Caco-2 (cell line): ENCODE measurements around the gene PLPP4. TPM values are rescaled to one million over a fixed set of nuclear protein-coding genes. Genes with fewer than 3 reads are reported as not detected.

Source experiments
- BruUV-seq: library from RNA; stranded (reverse); fragments of 400-500 nt; replicated peaks from 2 replicates; lab custom pipeline; 2021; lab: Mats Ljungman, UMichigan
- CTCF ChIA-PET: fragments of 300-600 bp; sonication (Branson Sonifier 250); formaldehyde crosslinking; loops from one replicate; lab custom pipeline; 2022; ENCODE audit warnings: antibody characterized with exemption; lab: Charles Lee
- POLR2A ChIA-PET: fragments of 300-600 bp; sonication (Branson Sonifier 250); formaldehyde crosslinking; loops from one replicate; lab custom pipeline; 2022; ENCODE audit warnings: antibody characterized with exemption; lab: Charles Lee
- DNase-seq, 2 experiments: peaks; one replicate each; pipeline versions ENCODE4 v3.0.0 to v3.0.0-alpha.2; 2020 to 2022
- H3K27me3 ChIP-seq: replicated peaks from 2 replicates; pipeline ENCODE4 v1.6.0; 2011; ENCODE audit warnings: low read length; ENCODE audit not compliant: control insufficient read depth, insufficient read depth
- H3K36me3 ChIP-seq: 2 replicates; pipeline ENCODE4 v1.5.1; 2011; ENCODE audit warnings: low read length; ENCODE audit not compliant: control insufficient read depth, insufficient read depth
- H3K4me1 ChIP-seq: fragments of 250-450 bp; sonication (Bioruptor Pico); 2 replicates; pipeline ENCODE4 v1.5.1; 2020; ENCODE audit warnings: mild to moderate bottlenecking
- H3K4me3 ChIP-seq: 2 replicates; pipeline ENCODE4 v1.5.1; 2011; ENCODE audit warnings: low read depth, mild to moderate bottlenecking, control low read depth, low read length
- H3K9me3 ChIP-seq: fragments of 250-450 bp; sonication (Bioruptor Pico); 2 replicates; pipeline ENCODE4 v1.5.1; 2020; ENCODE audit warnings: mild to moderate bottlenecking, moderate library complexity
- H3K27ac Mint-ChIP-seq: one replicate; pipeline ENCODE4 v1.8.0; 2022; ENCODE audit warnings: mixed read lengths; ENCODE audit not compliant: unreplicated experiment
- H3K27me3 Mint-ChIP-seq: one replicate; pipeline ENCODE4 v1.8.0; 2022; ENCODE audit warnings: mixed read lengths; ENCODE audit not compliant: insufficient read depth, unreplicated experiment
- H3K36me3 Mint-ChIP-seq: one replicate; pipeline ENCODE4 v1.8.0; 2022; ENCODE audit warnings: mild to moderate bottlenecking, mixed read lengths; ENCODE audit not compliant: insufficient read depth, unreplicated experiment
- H3K4me1 Mint-ChIP-seq: one replicate; pipeline ENCODE4 v1.8.0; 2022; ENCODE audit warnings: low read depth, mixed read lengths; ENCODE audit not compliant: unreplicated experiment
- H3K4me3 Mint-ChIP-seq: one replicate; pipeline ENCODE4 v1.8.0; 2022; ENCODE audit warnings: mild to moderate bottlenecking, moderate library complexity, mixed read lengths; ENCODE audit not compliant: unreplicated experiment
- H3K9me3 Mint-ChIP-seq: one replicate; pipeline ENCODE4 v1.8.0; 2022; ENCODE audit warnings: mixed read lengths; ENCODE audit not compliant: unreplicated experiment
- CTCF ChIP-seq, 2 experiments: fragments of 200-600 bp in 1 of 2; IDR thresholded peaks; 1 replicate in 1 of 2; 2 replicates in 1 of 2; pipeline versions ENCODE4 v1.5.1 to v1.8.0; 2011 to 2022; ENCODE audit warnings: antibody characterized with exemption in 1 of 2, control low read depth in 1 of 2, inconsistent platforms in 1 of 2, low read depth in 1 of 2, low read length in 1 of 2, mild to moderate bottlenecking in 1 of 2, moderate library complexity in 1 of 2; ENCODE audit not compliant: insufficient read depth in 1 of 2, severe bottlenecking in 1 of 2, unreplicated experiment in 1 of 2
- intact Hi-C: fragments of 100-400 bp; cut with micrococcal nuclease; formaldehyde crosslinking; loops from one replicate; pipeline ENCODE4 v1.10.0; 2022; ENCODE audit not compliant: unreplicated experiment
- total RNA-seq: library from RNA; stranded (reverse); gene quantifications from 2 replicates; pipeline ENCODE4 v1.2.3, GENCODE V29; 2022

Gene PLPP4
- total RNA-seq, 1 experiment from 2014 or later = 0.61 TPM

- H3K36me3 ChIP-seq = no peaks in the 10 kb centered on the region; the same call in 1 of the 2 replicates
- H3K4me1 ChIP-seq = no peaks in the 10 kb centered on the region
- H3K4me1 Mint-ChIP-seq = no peaks in the 10 kb centered on the region
- no peak overlapping the region for H3K4me3 ChIP-seq
- no TSS peak for BruUV-seq
- H3K27me3 Mint-ChIP-seq = peaks cover 9% of the 10 kb centered on the region
- ChIA-PET POLR2A (no interaction called here), CTCF (no interaction called here)
- intact Hi-C loops = no loop called here
- no peak overlapping the region for H3K4me3 Mint-ChIP-seq
- no peaks in the 10 kb centered on the region for H3K9me3 Mint-ChIP-seq
- no peak overlapping the region for H3K27ac Mint-ChIP-seq
- no peaks in the 10 kb centered on the region for H3K27me3 ChIP-seq
- no peaks in the 10 kb centered on the region for H3K36me3 Mint-ChIP-seq
- no peak for DNase-seq
- H3K9me3 ChIP-seq = peaks cover 3% of the 10 kb centered on the region; the same call in 1 of the 2 replicates
- TF ChIP-seq CTCF (IDR thresholded peaks at IDR 0.05; ENCODE audit: insufficient read depth in 1 of 2, low read depth in 1 of 2, low read length in 1 of 2, severe bottlenecking in 1 of 2, unreplicated experiment in 1 of 2) = no peak
Observed at GRCh38 chr10:120538091-120538490, 81.1 kb downstream of the PLPP4 start.

- no peaks in the 10 kb centered on the region for H3K36me3 Mint-ChIP-seq
- CTCF ChIA-PET = no interaction called here
- POLR2A ChIA-PET = no interaction called here
- H3K27me3 Mint-ChIP-seq = peaks cover 13% of the 10 kb centered on the region
- H3K9me3 Mint-ChIP-seq = no peaks in the 10 kb centered on the region
- H3K9me3 ChIP-seq = 0 out of 2 replicates have a peak, but pooled peaks cover 3% of the 10 kb centered on the region
- H3K4me1 ChIP-seq = no peaks in the 10 kb centered on the region
- no peak overlapping the region for H3K4me3 ChIP-seq
- no TSS peak for BruUV-seq
- no peak for DNase-seq
- no peak overlapping the region for H3K27ac Mint-ChIP-seq
- H3K27me3 ChIP-seq = no peaks in the 10 kb centered on the region
- no peak overlapping the region for H3K4me3 Mint-ChIP-seq
- intact Hi-C loops = no loop called here
- H3K36me3 ChIP-seq = no peaks in the 10 kb centered on the region; the same call in 1 of the 2 replicates
- H3K4me1 Mint-ChIP-seq = no peaks in the 10 kb centered on the region
- no peak for TF ChIP-seq CTCF (IDR thresholded peaks at IDR 0.05; ENCODE audit: insufficient read depth in 1 of 2, low read depth in 1 of 2, low read length in 1 of 2, severe bottlenecking in 1 of 2, unreplicated experiment in 1 of 2)
Observed at GRCh38 chr10:120539076-120539475, 82.0 kb downstream of the PLPP4 start.

GRCh38 chr10:120540486-120540885 is 83.5 kb downstream of the PLPP4 start:
- Mint-ChIP-seq H3K9me3 (no peaks in the 10 kb centered on the region), H3K4me1 (no peaks in the 10 kb centered on the region), H3K4me3 (no peak overlapping the region), H3K27me3 (peaks cover 8% of the 10 kb centered on the region), H3K27ac (no peak overlapping the region), H3K36me3 (no peaks in the 10 kb centered on the region)
- POLR2A ChIA-PET = no interaction called here
- no peaks in the 10 kb centered on the region for H3K4me1 ChIP-seq
- TF ChIP-seq CTCF (IDR thresholded peaks at IDR 0.05; ENCODE audit: insufficient read depth in 1 of 2, low read depth in 1 of 2, low read length in 1 of 2, severe bottlenecking in 1 of 2, unreplicated experiment in 1 of 2) = no peak
- intact Hi-C loops = no loop called here
- no peaks in the 10 kb centered on the region for H3K27me3 ChIP-seq
- no TSS peak for BruUV-seq
- no peaks in the 10 kb centered on the region; the same call in 1 of the 2 replicates for H3K36me3 ChIP-seq
- no peak overlapping the region for H3K4me3 ChIP-seq
- H3K9me3 ChIP-seq = no peaks in the 10 kb centered on the region
- no peak for DNase-seq
- CTCF ChIA-PET = no interaction called here
